HepG2 (cell line): ENCODE measurements around the gene SLC15A3. TPM values are rescaled to one million over a fixed set of nuclear protein-coding genes. Genes with fewer than 3 reads are reported as not detected.

ENCODE experiments used
- ATAC-seq: fragments of 200-7000 bp; cut with Tn5 transposase; 3 replicates; pipeline ENCODE4 v1.9.1; 2020; ENCODE audit warnings: mild to moderate bottlenecking, moderate library complexity
- BruUV-seq: library from RNA; stranded (reverse); fragments of 400-500 nt; replicated peaks from 2 replicates; lab custom pipeline; 2021; lab: Mats Ljungman, UMichigan
- CTCF ChIA-PET: fragments of 300-600 bp; formaldehyde crosslinking; extraction: SDS; loops from one replicate; lab custom pipeline; 2021; ENCODE audit warnings: low total read pairs, inconsistent platforms, low intra/inter-chr PET ratio; lab: Yijun Ruan, JAX
- POLR2A ChIA-PET: fragments of 350-600 bp; sonication (Branson Sonifier 250); formaldehyde crosslinking; loops from one replicate; lab custom pipeline; 2020; ENCODE audit warnings: antibody characterized with exemption, inconsistent platforms; lab: Yijun Ruan, JAX
- DNase-seq: peaks from one replicate; pipeline ENCODE4 v3.0.0-alpha.2; 2015; ENCODE audit warnings: low spot score
- FAIRE-seq: peaks from 3 replicates; lab custom pipeline; 2011; peaks lifted over from hg19 to GRCh38; lab: Jason Lieb, UNC
- H2AFZ ChIP-seq: one replicate; pipeline ENCODE4 v1.6.1; 2011; ENCODE audit warnings: low read length, inconsistent platforms
- H3K27ac ChIP-seq: fragments of 300-600 bp; 3 replicates; pipeline ENCODE4 v1.8.0; 2011; ENCODE audit warnings: mixed run types, mild to moderate bottlenecking, mixed read lengths, low read length, inconsistent platforms; ENCODE audit not compliant: insufficient read depth; ENCODE audit errors: extremely low read length
- H3K27me3 ChIP-seq, 2 experiments: fragments of 200-600 bp in 1 of 2; 2 replicates in 1 of 2; 3 replicates in 1 of 2; pipeline versions ENCODE4 v1.6.0 to v1.8.0; 2011; ENCODE audit warnings: low read length in 2 of 2, mild to moderate bottlenecking in 2 of 2, moderate library complexity in 2 of 2, inconsistent platforms in 1 of 2; ENCODE audit not compliant: insufficient read depth in 2 of 2, control insufficient read depth in 1 of 2
- H3K36me3 ChIP-seq, 2 experiments: fragments of 200-600 bp in 1 of 2; replicated peaks in 1 of 2; 2 replicates in 1 of 2; 3 replicates in 1 of 2; pipeline versions ENCODE4 v1.5.1 to v1.8.0; 2011; ENCODE audit warnings: low read length in 2 of 2, inconsistent platforms in 1 of 2; ENCODE audit not compliant: insufficient read depth in 2 of 2, control insufficient read depth in 1 of 2
- H3K4me1 ChIP-seq: 2 replicates; pipeline ENCODE4 v1.5.1; 2012; ENCODE audit warnings: low read length, inconsistent platforms; ENCODE audit not compliant: insufficient read depth
- H3K4me2 ChIP-seq: 2 replicates; pipeline ENCODE4 v1.6.0; 2011; ENCODE audit warnings: low read depth, low read length, inconsistent platforms
- H3K4me3 ChIP-seq, 3 experiments: fragments of 200-600 bp in 1 of 3; sonication (generic), shearing (Covaris generic) in 1 of 3; replicated peaks in 1 of 3; 2 replicates each; pipeline ENCODE4 v1.5.1; 2011 to 2016; ENCODE audit warnings: low read length in 3 of 3, inconsistent platforms in 2 of 3, low read depth in 2 of 3, mild to moderate bottlenecking in 2 of 3, control low read depth in 1 of 3, mixed read lengths in 1 of 3; ENCODE audit not compliant: insufficient read depth in 1 of 3
- H3K79me2 ChIP-seq: one replicate; pipeline ENCODE4 v1.6.1; 2011; ENCODE audit warnings: low read length, inconsistent platforms; ENCODE audit not compliant: insufficient read depth
- H3K9ac ChIP-seq: 2 replicates; pipeline ENCODE4 v1.6.0; 2011; ENCODE audit warnings: mild to moderate bottlenecking, low read depth, low read length, inconsistent platforms; ENCODE audit not compliant: insufficient read depth
- H3K9me3 ChIP-seq: 2 replicates; pipeline ENCODE4 v1.5.1; 2012; ENCODE audit warnings: mild to moderate bottlenecking, low read length
- H4K20me1 ChIP-seq: 2 replicates; pipeline ENCODE4 v1.6.0; 2011; ENCODE audit warnings: inconsistent platforms, mild to moderate bottlenecking, low read length, moderate library complexity; ENCODE audit not compliant: insufficient read depth
- ADNP ChIP-seq: sonication (generic); formaldehyde crosslinking; IDR thresholded peaks from 2 replicates; pipeline ENCODE4 v1.4.0; 2020; ENCODE audit warnings: missing genetic modification reagents
- FOXP1 ChIP-seq, 2 experiments: fragments of 450-650 bp in 1 of 2; IDR thresholded peaks; 2 replicates each; pipeline ENCODE4 v1.6.1; 2017 to 2018; ENCODE audit warnings: antibody characterized with exemption in 1 of 2
- ZNF660 ChIP-seq: sonication (generic); formaldehyde crosslinking; IDR thresholded peaks from 2 replicates; pipeline ENCODE4 v1.5.1; 2020; ENCODE audit warnings: mild to moderate bottlenecking, low read depth, missing genetic modification reagents, borderline replicate concordance
- WGBS: methylation state at CpG from one replicate; pipeline ENCODE4 v1.1.6; 2017; ENCODE audit warnings: low lambda C conversion rate; 5-methylcytosine and 5-hydroxymethylcytosine counted together
- in situ Hi-C: cut with HindIII; loops from 2 replicates; pipeline ENCODE4 v1.10.0; 2017; ENCODE audit warnings: low pct_unique_long_range_greater_than_20kb; ENCODE audit not compliant: extremely low pct_ligation_motif_present
- intact Hi-C: fragments of 100-400 bp; cut with micrococcal nuclease; formaldehyde crosslinking; loops from one replicate; pipeline ENCODE4 v1.10.0; 2022; ENCODE audit not compliant: unreplicated experiment
- polyA plus RNA-seq, 8 experiments: library from polyadenylated mRNA; depleted of rRNA in 3 of 8; stranded (reverse) in 7 of 8; unstranded in 1 of 8; fragments of >200 nt; fragmentation: Illumina TruSeq in 4 of 8; extraction: Trizol in 4 of 8; gene quantifications; 2 replicates each; pipeline versions ENCODE4 v1.2.1 to v1.2.3, GENCODE V29; 2011 to 2016; ENCODE audit warnings: low read depth in 4 of 8, missing spikeins in 1 of 8, mixed read lengths in 1 of 8; ENCODE audit not compliant: insufficient read depth in 1 of 8
- total RNA-seq, 5 experiments: library from RNA; depleted of rRNA; stranded (reverse); fragments of >200 nt; fragmentation: Illumina TruSeq; extraction: Trizol; gene quantifications; 2 replicates each; pipeline ENCODE4 v1.2.3, GENCODE V29; 2016; ENCODE audit warnings: low read depth in 1 of 5

The SLC15A3 gene
- total and polyA plus RNA-seq, 2 of the 13 experiments (the other 11 are each of a cell fraction or from before 2014, with no cell fraction given) = 0.45 to 0.77 TPM

- TF ChIP-seq ZNF660 (CRISPR knock-in tag) = no peak
- no peak for TF ChIP-seq FOXP1 (IDR thresholded peaks at IDR 0.05)
- TF ChIP-seq FOXP1 (CRISPR knock-in tag; IDR thresholded peaks at IDR 0.05) = no peak
- no TSS peak for BruUV-seq
- ATAC-seq (no peak), DNase-seq (no peak), FAIRE-seq (no peak)
- H3K79me2 ChIP-seq = no peaks in the 10 kb centered on the region
- no peaks in the 10 kb centered on the region for H3K4me1 ChIP-seq
- ChIA-PET POLR2A (no interaction called here), CTCF (no interaction called here)
- 23% methylated on average over 4 of the region's 5 CpGs for WGBS
- in situ Hi-C loops (no loop called here), intact Hi-C loops (no loop called here)
- no peaks in the 10 kb centered on the region for H3K36me3 ChIP-seq
- no peaks in the 10 kb centered on the region for H4K20me1 ChIP-seq
- H3K27me3 ChIP-seq = peaks cover 0 to 13% of the 10 kb centered on the region in 2 experiments; a peak in 1 of 5 replicates
- H3K9me3 ChIP-seq = no peaks in the 10 kb centered on the region
- H3K27ac ChIP-seq = no peak overlapping the region
- H3K4me3 ChIP-seq = no peak overlapping the region
- no peak overlapping the region for H2AFZ ChIP-seq
- no peak overlapping the region for H3K9ac ChIP-seq
- H3K4me2 ChIP-seq = no peak overlapping the region
Measured at GRCh38 chr11:60948250-60948649, 3.7 kb downstream of the SLC15A3 start.

GRCh38 chr11:60947700-60948099, 4.3 kb downstream of the SLC15A3 start:
- no TSS peak for BruUV-seq
- ATAC-seq = no peak
- Histone ChIP-seq H3K4me2 (no peak overlapping the region), H3K27ac (no peak overlapping the region), H4K20me1 (no peaks in the 10 kb centered on the region), H3K4me1 (no peaks in the 10 kb centered on the region), H3K9me3 (no peaks in the 10 kb centered on the region), H3K36me3 (no peaks in the 10 kb centered on the region), H3K27me3 (peaks cover 0 to 9% of the 10 kb centered on the region in 2 experiments; a peak in 1 of 5 replicates), H3K4me3 (no peak overlapping the region), H2AFZ (no peak overlapping the region), H3K79me2 (no peaks in the 10 kb centered on the region), H3K9ac (no peak overlapping the region)
- in situ Hi-C loops (no loop called here), intact Hi-C loops (no loop called here)
- no peak for TF ChIP-seq ADNP
- no peak for FAIRE-seq
- POLR2A ChIA-PET = no interaction called here
- CTCF ChIA-PET = no interaction called here
- 0% methylated on average over 2 of the region's 2 CpGs for WGBS
- DNase-seq = no peak
